Medulla oblongata (tissue), 1 donor: ENCODE measurements around the gene PIEZO1.

Source experiments
- DNase-seq: peaks from one replicate; pipeline ENCODE4 v3.0.0-alpha.2; 2015; ENCODE audit errors: extremely low spot score

Gene PIEZO1

DNA sequence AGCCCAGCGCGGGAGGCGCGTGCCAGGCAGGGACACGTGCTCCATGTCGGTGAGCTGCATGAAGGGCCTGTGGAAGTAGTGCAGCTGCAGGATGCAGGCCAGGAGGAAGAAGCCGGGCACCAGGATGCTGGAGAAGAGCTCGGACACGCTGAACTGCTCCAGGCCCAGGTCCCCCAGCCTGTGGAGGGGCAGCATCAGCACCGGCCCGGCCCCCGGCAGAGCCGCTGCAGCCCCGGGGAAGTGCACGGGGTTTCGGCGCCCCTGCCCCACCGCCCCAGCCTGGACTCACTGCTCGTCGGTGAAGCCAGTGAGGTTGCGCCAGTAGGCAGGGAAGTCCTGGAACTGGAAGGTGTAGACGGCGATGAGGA is 50.7 kb downstream of the PIEZO1 start:
- DNase-seq, result no peak

DNA sequence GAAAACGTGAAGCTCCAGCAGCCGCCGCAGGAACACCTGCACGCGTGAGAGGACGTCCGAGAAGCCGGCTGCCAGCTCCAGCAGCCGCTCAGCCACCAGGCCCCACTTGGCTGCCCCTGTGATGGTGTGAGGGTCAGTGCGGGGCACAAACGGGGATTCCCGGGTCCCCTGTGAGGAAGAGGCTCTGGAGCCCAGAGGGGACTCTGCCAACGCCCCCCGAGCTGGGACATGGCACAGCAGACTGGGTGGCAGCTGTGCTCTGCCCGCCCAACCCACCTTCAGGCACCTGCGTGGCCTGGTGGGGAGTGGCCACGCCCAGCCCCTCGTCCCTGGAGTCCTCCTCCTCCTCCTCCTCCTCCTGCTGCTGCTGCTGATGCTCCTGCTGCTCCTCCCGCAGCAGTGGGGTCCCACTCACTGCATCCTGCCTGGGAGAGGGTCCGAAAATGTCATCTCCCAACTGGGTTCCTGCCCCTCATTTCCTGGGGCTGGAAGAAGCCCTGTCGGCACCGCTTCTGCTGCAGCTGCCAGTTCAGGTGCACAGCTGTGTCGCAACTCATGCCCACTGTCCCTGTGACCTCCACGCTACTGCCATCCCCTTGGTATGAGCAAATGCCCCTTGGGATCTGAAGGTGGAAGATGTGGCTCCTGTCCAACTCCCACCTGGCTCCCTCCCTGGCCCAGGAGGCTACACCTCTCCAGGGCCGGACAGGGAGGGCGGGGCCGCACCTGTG is 51.2 kb downstream of the PIEZO1 start:
- DNase-seq, result no peak

- no peak for DNase-seq
Observed at GRCh38 chr16:88732961-88733294, 52.1 kb downstream of the PIEZO1 start.

DNA sequence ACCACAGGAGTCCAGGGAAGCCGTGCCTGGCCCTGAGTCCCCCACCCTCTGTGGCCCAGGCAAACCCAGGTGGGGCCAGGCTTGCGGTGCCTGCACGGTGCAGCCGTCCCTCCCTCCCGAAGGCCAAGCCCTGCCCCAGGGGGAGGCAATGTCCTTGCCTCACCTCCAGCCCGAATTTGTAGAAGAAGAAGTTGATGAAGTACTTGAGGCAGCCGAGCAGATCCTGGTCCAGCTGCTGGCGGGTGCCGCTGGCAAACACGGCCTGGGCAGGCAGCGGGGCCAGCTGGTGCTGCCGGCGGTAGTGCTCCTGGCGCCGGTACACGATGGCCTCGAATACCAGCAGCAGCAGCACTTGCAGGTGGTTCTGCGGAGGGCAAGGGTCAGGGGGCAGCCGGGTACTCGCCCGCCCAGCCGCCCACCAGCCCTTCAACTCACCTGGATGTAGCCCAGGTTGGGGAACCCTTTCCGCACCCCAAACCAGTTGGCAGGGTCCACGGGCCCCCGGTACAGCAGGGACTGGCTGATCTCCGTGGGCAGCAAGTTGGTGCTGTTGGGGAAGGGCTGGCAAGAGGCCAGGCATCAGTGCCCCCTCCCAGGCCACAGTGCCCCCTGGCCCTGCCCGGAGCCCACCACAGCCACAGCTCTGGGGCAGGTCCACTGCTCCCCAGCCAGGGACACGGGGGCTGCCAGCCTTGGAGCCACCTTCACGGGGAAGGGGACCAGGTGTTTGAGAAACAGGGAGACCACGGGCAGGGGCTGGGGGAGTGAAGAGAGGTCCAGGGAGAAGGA is 52.7 kb downstream of the PIEZO1 start:
- DNase-seq, result no peak

DNA sequence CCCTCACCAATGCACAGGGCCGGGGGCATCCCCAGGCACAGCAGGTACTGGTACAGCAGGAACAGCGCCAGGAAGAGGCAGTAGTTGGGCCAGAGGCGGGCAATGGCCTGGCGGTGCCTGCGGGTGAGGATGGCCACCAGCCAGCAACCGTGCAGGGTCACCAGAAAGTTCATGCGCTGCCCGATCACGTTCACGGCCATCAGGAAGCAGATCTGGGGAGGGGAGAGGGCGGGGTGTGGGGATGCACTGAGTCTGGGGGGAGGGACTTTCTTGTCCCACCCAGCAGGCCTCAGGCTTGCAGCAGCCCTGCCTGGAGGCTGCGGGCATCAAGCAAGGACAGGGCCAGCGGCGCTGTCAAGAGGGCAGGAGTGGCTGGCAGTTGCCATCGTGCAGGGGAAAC is 53.3 kb downstream of the PIEZO1 start:
- no peak for DNase-seq

- no peak for DNase-seq
Observed at GRCh38 chr16:88730632-88731607, 54.1 kb downstream of the PIEZO1 start.

- no peak for DNase-seq
Observed at GRCh38 chr16:88727871-88728270, 57.1 kb downstream of the PIEZO1 start.

DNA sequence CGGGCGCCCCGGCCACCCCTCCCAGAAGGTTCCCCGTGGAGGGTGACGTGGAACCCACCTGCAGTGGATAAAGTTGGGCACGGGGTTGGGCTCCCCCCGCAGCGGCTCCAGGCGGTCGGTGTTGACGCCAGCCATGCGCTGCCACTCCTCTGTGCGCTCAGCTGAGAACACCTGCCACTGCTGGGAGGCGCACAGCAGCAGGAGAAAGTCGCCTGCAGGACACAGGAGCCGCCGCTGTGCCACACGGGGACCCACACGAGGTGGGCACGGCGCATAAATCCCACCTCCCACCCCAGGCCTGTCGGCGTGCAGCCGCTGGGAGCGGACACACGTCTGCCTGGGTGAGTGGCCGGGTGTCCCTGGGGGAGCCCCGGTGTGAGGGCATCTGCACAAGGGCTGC is 58.0 kb downstream of the PIEZO1 start:
- no peak for DNase-seq

GRCh38 chr16:88726408-88726749 is 58.6 kb downstream of the PIEZO1 start:
- DNase-seq, result no peak

DNA sequence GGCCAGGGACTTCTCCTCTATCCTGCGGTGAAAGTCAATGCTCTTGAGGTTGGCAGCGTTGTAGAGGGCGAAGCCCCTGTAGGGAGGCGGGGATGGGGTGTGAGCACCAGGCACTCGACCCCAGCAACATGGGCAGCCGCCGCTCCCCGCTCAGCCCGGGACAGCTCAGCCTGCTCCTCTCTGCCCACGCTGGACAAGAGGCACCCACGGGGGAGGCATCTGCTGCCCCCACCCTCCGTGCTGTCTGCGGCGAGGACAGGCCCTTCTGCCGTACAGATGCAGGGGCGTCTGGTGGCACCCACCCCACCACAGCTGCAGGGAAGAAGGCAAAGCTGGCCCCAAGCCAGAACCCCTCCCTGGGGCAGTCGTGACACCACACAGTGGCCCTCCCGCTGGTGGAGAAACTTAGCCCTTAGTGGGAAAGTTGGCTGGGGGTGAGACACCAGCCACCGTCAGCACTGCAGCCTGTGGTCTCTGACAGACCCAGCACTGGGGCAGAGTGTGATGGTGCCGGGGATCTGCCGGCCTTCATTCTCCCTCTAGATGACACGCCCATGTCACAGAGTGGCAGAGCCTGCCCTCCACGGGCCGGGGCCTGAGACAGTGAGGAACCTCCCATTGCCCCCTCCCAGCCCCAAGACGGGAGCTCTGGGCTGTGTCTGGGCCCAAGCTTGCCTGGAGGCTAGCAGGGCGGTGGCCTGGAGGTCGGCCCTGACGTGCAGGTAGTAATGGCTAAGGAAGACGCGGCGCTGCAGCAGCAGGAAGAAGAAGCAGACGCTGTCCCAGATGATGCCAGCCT is 59.2 kb downstream of the PIEZO1 start:
- DNase-seq, result no peak

GRCh38 chr16:88724855-88725555 is 60.0 kb downstream of the PIEZO1 start:
- no peak for DNase-seq

GRCh38 chr16:88723911-88724310 is 61.1 kb downstream of the PIEZO1 start:
- no peak for DNase-seq

DNA sequence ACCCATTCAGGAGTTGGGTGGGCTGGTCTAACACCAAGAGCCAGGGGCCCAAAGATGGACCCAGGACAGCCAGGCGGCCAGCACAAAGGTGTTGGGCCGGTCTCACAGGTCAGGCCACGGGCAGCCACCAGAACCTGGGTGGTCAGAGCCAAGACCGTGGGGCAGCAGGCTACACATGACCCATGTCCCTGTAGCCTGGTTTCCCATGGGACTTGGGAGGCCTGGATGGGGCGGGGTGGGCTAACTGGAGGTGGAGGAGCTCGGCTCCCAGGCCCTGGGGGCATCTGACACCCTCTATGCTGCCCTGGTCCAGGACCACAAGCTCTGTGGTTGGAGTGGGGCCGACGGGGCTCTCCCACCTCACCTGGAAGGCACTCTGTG is 61.5 kb downstream of the PIEZO1 start:
- DNase-seq, result no peak

- no peak for DNase-seq
Observed at GRCh38 chr16:88722784-88723506, 62.1 kb downstream of the PIEZO1 start.

GRCh38 chr16:88721815-88722755 is 62.9 kb downstream of the PIEZO1 start:
- DNase-seq, result no peak

GRCh38 chr16:88721236-88721635 is 63.8 kb downstream of the PIEZO1 start:
- no peak for DNase-seq

GRCh38 chr16:88720396-88720970 is 64.5 kb downstream of the PIEZO1 start:
- no peak for DNase-seq

- no peak for DNase-seq
Observed at GRCh38 chr16:88719933-88720296, 65.1 kb downstream of the PIEZO1 start.
